IMR-90 (cell line): ENCODE measurements around the gene ADRA2A. TPM values are rescaled to one million over a fixed set of nuclear protein-coding genes. Genes with fewer than 3 reads are reported as not detected.

Experiments used
- ATAC-seq: fragments of 200-7000 bp; cut with Tn5 transposase; 2 replicates; pipeline ENCODE4 v1.9.1; 2020; ENCODE audit warnings: low read depth, mild to moderate bottlenecking, moderate library complexity
- BruUV-seq: library from RNA; stranded (reverse); fragments of 400-500 nt; replicated peaks from 2 replicates; lab custom pipeline; 2021; lab: Mats Ljungman, UMichigan
- CTCF ChIA-PET: fragments of 300-600 bp; formaldehyde crosslinking; extraction: SDS; loops from one replicate; lab custom pipeline; 2021; ENCODE audit warnings: antibody characterized with exemption; lab: Yijun Ruan, JAX
- POLR2A ChIA-PET: fragments of 300-600 bp; sonication (Branson Sonifier 250); formaldehyde crosslinking; loops from one replicate; lab custom pipeline; 2022; ENCODE audit warnings: antibody characterized with exemption; ENCODE audit not compliant: unreplicated experiment; lab: Charles Lee
- DNase-seq: peaks from one replicate; pipeline ENCODE4 v3.0.0; 2013
- H2AFZ ChIP-seq: replicated peaks from 2 replicates; pipeline ENCODE3; 2013; ENCODE audit warnings: low read length, mild to moderate bottlenecking; ENCODE audit not compliant: poor library complexity
- H2AK5ac ChIP-seq: 2 replicates; pipeline ENCODE4 v1.6.1; 2013; ENCODE audit warnings: low read depth, low read length, inconsistent platforms
- H2AK9ac ChIP-seq: replicated peaks from 2 replicates; pipeline ENCODE3; 2013; ENCODE audit warnings: mild to moderate bottlenecking, low read depth, low read length, moderate library complexity; ENCODE audit not compliant: poor library complexity
- H2BK120ac ChIP-seq: 2 replicates; pipeline ENCODE4 v1.6.1; 2013; ENCODE audit warnings: low read depth, low read length, inconsistent platforms
- H2BK15ac ChIP-seq: 3 replicates; pipeline ENCODE4 v1.6.1; 2013; ENCODE audit warnings: low read depth, low read length, inconsistent platforms
- H2BK20ac ChIP-seq: 2 replicates; pipeline ENCODE4 v1.6.1; 2013; ENCODE audit warnings: low read depth, mild to moderate bottlenecking, inconsistent platforms, low read length, moderate library complexity
- H2BK5ac ChIP-seq: 2 replicates; pipeline ENCODE4 v1.6.1; 2013; ENCODE audit warnings: mild to moderate bottlenecking, low read depth, low read length, inconsistent platforms; ENCODE audit not compliant: poor library complexity, severe bottlenecking
- H3K14ac ChIP-seq: replicated peaks from 2 replicates; pipeline ENCODE4 v1.6.1; 2013; ENCODE audit warnings: low read depth, low read length, inconsistent platforms
- H3K18ac ChIP-seq: 2 replicates; pipeline ENCODE4 v1.6.1; 2013; ENCODE audit warnings: low read depth, low read length, control low read depth
- H3K23ac ChIP-seq: 2 replicates; pipeline ENCODE4 v1.6.1; 2013; ENCODE audit warnings: low read depth, low read length, inconsistent platforms
- H3K27ac ChIP-seq: 2 replicates; pipeline ENCODE4 v1.5.1; 2013; ENCODE audit warnings: mild to moderate bottlenecking, control low read depth, low read length; ENCODE audit not compliant: insufficient read depth
- H3K27me3 ChIP-seq: 2 replicates; pipeline ENCODE4 v1.6.1; 2013; ENCODE audit warnings: low read length; ENCODE audit not compliant: control insufficient read depth, insufficient read depth
- H3K36me3 ChIP-seq: 2 replicates; pipeline ENCODE4 v1.6.1; 2013; ENCODE audit warnings: low read length, mixed read lengths; ENCODE audit not compliant: control insufficient read depth, insufficient read depth
- H3K4ac ChIP-seq: 2 replicates; pipeline ENCODE4 v1.6.1; 2013; ENCODE audit warnings: low read depth, low read length, inconsistent platforms
- H3K4me1 ChIP-seq: 2 replicates; pipeline ENCODE4 v1.6.1; 2013; ENCODE audit warnings: low read length, mixed read lengths; ENCODE audit not compliant: control insufficient read depth, insufficient read depth
- H3K4me2 ChIP-seq: 2 replicates; pipeline ENCODE4 v1.6.1; 2013; ENCODE audit warnings: low read depth, mild to moderate bottlenecking, control low read depth, low read length, moderate library complexity
- H3K4me3 ChIP-seq: 2 replicates; pipeline ENCODE4 v1.5.1; 2013; ENCODE audit warnings: low read depth, mild to moderate bottlenecking, control low read depth, low read length, moderate library complexity; ENCODE audit not compliant: insufficient read depth
- H3K56ac ChIP-seq: 2 replicates; pipeline ENCODE4 v1.6.1; 2013; ENCODE audit warnings: low read length, inconsistent platforms; ENCODE audit not compliant: insufficient read depth; ENCODE audit errors: extremely low read depth
- H3K79me1 ChIP-seq, 2 experiments: 2 replicates each; pipeline ENCODE4 v1.6.1; 2013; ENCODE audit warnings: low read length in 2 of 2, inconsistent platforms in 1 of 2, low read depth in 1 of 2
- H3K9ac ChIP-seq: 2 replicates; pipeline ENCODE4 v1.6.1; 2013; ENCODE audit warnings: low read depth, low read length, control low read depth
- H3K9me1 ChIP-seq: 2 replicates; pipeline ENCODE4 v1.6.1; 2013; ENCODE audit warnings: low read length, inconsistent platforms; ENCODE audit not compliant: insufficient read depth
- H3K9me3 ChIP-seq: 2 replicates; pipeline ENCODE4 v1.6.1; 2013; ENCODE audit warnings: low read length; ENCODE audit not compliant: control insufficient read depth, insufficient read depth
- H4K20me1 ChIP-seq: 2 replicates; pipeline ENCODE4 v1.6.1; 2013; ENCODE audit warnings: low read length, inconsistent platforms; ENCODE audit not compliant: insufficient read depth
- H4K5ac ChIP-seq: 2 replicates; pipeline ENCODE4 v1.6.1; 2013; ENCODE audit warnings: mild to moderate bottlenecking, low read depth, low read length, control low read depth
- H4K8ac ChIP-seq, 2 experiments: 2 replicates each; pipeline ENCODE4 v1.6.1; 2013; ENCODE audit warnings: low read depth in 2 of 2, low read length in 2 of 2, control low read depth in 1 of 2, inconsistent platforms in 1 of 2
- H4K91ac ChIP-seq: 2 replicates; pipeline ENCODE4 v1.6.1; 2013; ENCODE audit warnings: low read depth, low read length, inconsistent platforms; ENCODE audit not compliant: insufficient read depth
- BHLHE40 ChIP-seq: fragments of 150-350 bp; IDR thresholded peaks from 2 replicates; pipeline ENCODE4 v1.6.1; 2016; ENCODE audit warnings: mild to moderate bottlenecking, low read depth, low read length
- CEBPB ChIP-seq: IDR thresholded peaks from 2 replicates; pipeline ENCODE4 v1.6.1; 2012; ENCODE audit warnings: low read depth, low read length, improper control_type of control experiment
- CHD1 ChIP-seq: IDR thresholded peaks from 2 replicates; pipeline ENCODE4 v1.6.1; 2012; ENCODE audit warnings: low read depth, low read length, improper control_type of control experiment
- CTCF ChIP-seq: conservative IDR thresholded peaks from 2 replicates; pipeline ENCODE4 v1.5.1; 2012; ENCODE audit warnings: mild to moderate bottlenecking, low read depth, low read length, improper control_type of control experiment
- ELK1 ChIP-seq: fragments of 150-350 bp; IDR thresholded peaks from 2 replicates; pipeline ENCODE4 v1.6.1; 2016; ENCODE audit warnings: low read depth, mild to moderate bottlenecking, low read length, moderate library complexity, borderline replicate concordance
- FOS ChIP-seq: fragments of 150-350 bp; IDR thresholded peaks from 2 replicates; pipeline ENCODE4 v1.6.1; 2016; ENCODE audit warnings: low read depth, low read length
- MAFK ChIP-seq: IDR thresholded peaks from 2 replicates; pipeline ENCODE4 v1.6.1; 2012; ENCODE audit warnings: low read depth, low read length, improper control_type of control experiment
- MAZ ChIP-seq: IDR thresholded peaks from 2 replicates; pipeline ENCODE4 v1.6.1; 2012; ENCODE audit warnings: low read depth, mild to moderate bottlenecking, low read length, improper control_type of control experiment, moderate library complexity, borderline replicate concordance
- MXI1 ChIP-seq: IDR thresholded peaks from 2 replicates; pipeline ENCODE4 v1.6.1; 2012; ENCODE audit warnings: low read depth, mild to moderate bottlenecking, low read length, moderate library complexity, borderline replicate concordance
- NFE2L2 ChIP-seq: fragments of 150-350 bp; IDR thresholded peaks from 2 replicates; pipeline ENCODE4 v1.6.1; 2016; ENCODE audit warnings: low read depth, mild to moderate bottlenecking, low read length
- POLR2A ChIP-seq: IDR thresholded peaks from 2 replicates; pipeline ENCODE4 v1.6.1; 2012; ENCODE audit warnings: mild to moderate bottlenecking, low read depth, low read length
- RAD21 ChIP-seq: IDR thresholded peaks from 2 replicates; pipeline ENCODE4 v1.6.1; 2012; ENCODE audit warnings: low read length, improper control_type of control experiment
- RCOR1 ChIP-seq: IDR thresholded peaks from 2 replicates; pipeline ENCODE4 v1.6.1; 2012; ENCODE audit warnings: mild to moderate bottlenecking, low read length, improper control_type of control experiment; ENCODE audit not compliant: insufficient replicate concordance
- RFX5 ChIP-seq: IDR thresholded peaks from 2 replicates; pipeline ENCODE4 v1.8.0; 2012; ENCODE audit warnings: low read depth, mild to moderate bottlenecking, low read length, moderate library complexity
- SMC3 ChIP-seq: fragments of 150-350 bp; IDR thresholded peaks from 2 replicates; pipeline ENCODE4 v1.6.1; 2016; ENCODE audit warnings: low read depth, mild to moderate bottlenecking, antibody characterized with exemption, low read length, moderate library complexity
- USF2 ChIP-seq: fragments of 150-350 bp; IDR thresholded peaks from 2 replicates; pipeline ENCODE4 v1.6.1; 2017; ENCODE audit warnings: mild to moderate bottlenecking, antibody characterized with exemption, low read length, low read depth
- WGBS, 2 experiments: methylation state at CpG; one replicate each; pipeline versions ENCODE4 v1.1.5 to v1.1.7; 2013; ENCODE audit warnings: missing lambda C conversion rate in 2 of 2; ENCODE audit not compliant: insufficient read length in 1 of 2; ENCODE audit errors: extremely low coverage in 2 of 2; 5-methylcytosine and 5-hydroxymethylcytosine counted together
- dilution Hi-C: fragments of 300-500 bp; cut with HindIII; formaldehyde crosslinking; loops from one replicate; pipeline ENCODE4 v1.14.3; 2018; ENCODE audit warnings: low sequenced_read_pairs; ENCODE audit not compliant: unreplicated experiment
- in situ Hi-C: fragments of 300-500 bp; cut with MboI; formaldehyde crosslinking; loops from 3 replicates; pipeline ENCODE4 v1.14.3; 2019; ENCODE audit warnings: low sequenced_read_pairs, inconsistent platforms, mixed read lengths
- intact Hi-C: fragments of 100-400 bp; cut with micrococcal nuclease; formaldehyde crosslinking; loops from 2 replicates; pipeline ENCODE4 v1.10.0; 2022
- polyA plus RNA-seq, 3 experiments: library from polyadenylated mRNA; depleted of rRNA; stranded (reverse); fragments of >200 nt; gene quantifications; 2 replicates each; pipeline ENCODE4 v1.2.3, GENCODE V29; 2012; ENCODE audit warnings: low replicate concordance in 1 of 3
- total RNA-seq: library from RNA; depleted of rRNA; stranded (reverse); fragments of >200 nt; gene quantifications from 2 replicates; pipeline ENCODE4 v1.2.3, GENCODE V29; 2012

Gene ADRA2A
- total and polyA plus RNA-seq, 2 of the 4 experiments (the other 2 are of a cell fraction): not detected

GRCh38 chr10:111089293-111089692 is 12.5 kb downstream of the ADRA2A start:
- Histone ChIP-seq H2AFZ (no peak overlapping the region), H2BK20ac (no peak overlapping the region), H3K9me3 (no peaks in the 10 kb centered on the region), H3K9me1 (no peaks in the 10 kb centered on the region), H3K18ac (no peak overlapping the region), H3K4me2 (no peak overlapping the region), H4K5ac (no peak overlapping the region), H3K4ac (no peak overlapping the region), H3K4me1 (no peaks in the 10 kb centered on the region), H4K8ac (no peak overlapping the region), H2BK5ac (no peak overlapping the region), H4K20me1 (no peaks in the 10 kb centered on the region), H3K14ac (no peak overlapping the region), H2AK5ac (no peak overlapping the region), H4K91ac (no peak overlapping the region), H3K27me3 (peaks cover 10% of the 10 kb centered on the region), H3K9ac (no peak overlapping the region), H3K27ac (no peak overlapping the region), H2BK15ac (no peak overlapping the region), H3K23ac (no peak overlapping the region), H3K79me1 (no peaks in the 10 kb centered on the region), H3K56ac (no peak overlapping the region), H2AK9ac (no peak overlapping the region), H2BK120ac (no peak overlapping the region), H3K36me3 (no peaks in the 10 kb centered on the region), H3K4me3 (no peak overlapping the region)
- POLR2A ChIA-PET: no interaction called here
- TF ChIP-seq FOS (no peak), POLR2A (no peak), SMC3 (no peak), ELK1 (no peak), MAZ (no peak), BHLHE40 (no peak), RAD21 (no peak), USF2 (no peak), RFX5 (no peak), MXI1 (no peak), CHD1 (no peak), RCOR1 (no peak), CTCF (no peak), NFE2L2 (no peak), CEBPB (no peak), MAFK (no peak)
- DNase-seq (no peak), ATAC-seq (no peak)
- CTCF ChIA-PET: no interaction called here
- WGBS, 2 experiments: no CpG with 5 or more reads among the region's 3 CpGs
- dilution Hi-C loops: no loop called here
- intact Hi-C loops: no loop called here
- in situ Hi-C loops: loop anchor here (25.0 kb wide), 1 partner anchor 1223 kb away; no protein-coding TSS in a partner anchor
- BruUV-seq: no TSS peak
